A549 (cell line): ENCODE measurements around the gene HNMT. TPM values are rescaled to one million over a fixed set of nuclear protein-coding genes. Genes with fewer than 3 reads are reported as not detected.

Experiments
- ATAC-seq, 2 experiments: fragments of 200-7000 bp in 1 of 2; fragments of >200 bp in 1 of 2; cut with Nextera tagmentation in 1 of 2; cut with Tn5 transposase in 1 of 2; 3 replicates each; pipeline versions ENCODE4 v1.8.0 to v1.9.1; 2018 to 2020; ENCODE audit warnings: mild to moderate bottlenecking in 1 of 2, moderate library complexity in 1 of 2
- CTCF ChIA-PET: fragments of 300-600 bp; sonication (Branson Sonifier 250); formaldehyde crosslinking; extraction: SDS; loops from one replicate; lab custom pipeline; 2021; ENCODE audit warnings: antibody characterized with exemption, inconsistent platforms; lab: Yijun Ruan, JAX
- POLR2A ChIA-PET: fragments of 350-600 bp; formaldehyde crosslinking; extraction: SDS; loops from one replicate; lab custom pipeline; 2021; ENCODE audit warnings: antibody characterized with exemption, inconsistent platforms; lab: Yijun Ruan, JAX
- DNase-seq, 2 experiments: peaks; one replicate each; pipeline versions ENCODE4 v3.0.0 to v3.0.0-alpha.2; 2011 to 2016; ENCODE audit warnings: low read depth in 1 of 2, low spot score in 1 of 2
- FAIRE-seq: peaks from 2 replicates; lab custom pipeline; 2011; peaks lifted over from hg19 to GRCh38; lab: Jason Lieb, UNC
- H3K27ac ChIP-seq, 2 experiments: fragments of >200 bp; sonication (Bioruptor Twin); formaldehyde crosslinking; 3 replicates each; pipeline ENCODE4 v1.5.1; 2016 to 2017
- H3K4me1 ChIP-seq: fragments of >200 bp; sonication (Bioruptor Twin); formaldehyde crosslinking; 3 replicates; pipeline ENCODE4 v1.6.1; 2016
- H3K4me2 ChIP-seq: fragments of >200 bp; sonication (Bioruptor Twin); formaldehyde crosslinking; 3 replicates; pipeline ENCODE4 v1.6.1; 2016
- H3K4me3 ChIP-seq: fragments of >200 bp; sonication (Bioruptor Twin); formaldehyde crosslinking; 3 replicates; pipeline ENCODE4 v1.5.1; 2016
- H3K9me3 ChIP-seq: fragments of >200 bp; sonication (Bioruptor Twin); formaldehyde crosslinking; 3 replicates; pipeline ENCODE4 v1.6.1; 2016
- ATOH8 ChIP-seq: fragments of 250-450 bp; sonication (Bioruptor Pico); IDR thresholded peaks from 2 replicates; pipeline ENCODE4 v1.5.0; 2020; ENCODE audit warnings: low read depth, mild to moderate bottlenecking, moderate library complexity
- BHLHE40 ChIP-seq: IDR thresholded peaks from 2 replicates; pipeline ENCODE4 v1.6.1; 2012; ENCODE audit warnings: low read depth, low read length, inconsistent platforms
- CBX2 ChIP-seq: fragments of 200-600 bp; sonication (generic); IDR thresholded peaks from 2 replicates; pipeline ENCODE4 v1.6.1; 2016; ENCODE audit warnings: low read depth, mild to moderate bottlenecking, borderline replicate concordance
- CHD2 ChIP-seq: fragments of 150-350 bp; IDR thresholded peaks from 2 replicates; pipeline ENCODE4 v1.6.1; 2014; ENCODE audit warnings: low read length; ENCODE audit not compliant: partially characterized antibody
- CHD4 ChIP-seq: fragments of 200-600 bp; sonication (generic); IDR thresholded peaks from 2 replicates; pipeline ENCODE4 v1.6.1; 2016; ENCODE audit warnings: antibody characterized with exemption, mild to moderate bottlenecking, borderline replicate concordance
- E2F6 ChIP-seq: IDR thresholded peaks from 2 replicates; pipeline ENCODE4 v1.6.1; 2012; ENCODE audit warnings: low read depth, borderline replicate concordance
- EHMT2 ChIP-seq: fragments of 200-600 bp; sonication (generic); IDR thresholded peaks from 2 replicates; pipeline ENCODE4 v1.6.1; 2016; ENCODE audit warnings: antibody characterized with exemption, low read depth, mild to moderate bottlenecking, moderate library complexity
- ESRRA ChIP-seq: fragments of 150-350 bp; IDR thresholded peaks from 2 replicates; pipeline ENCODE4 v1.6.1; 2014; ENCODE audit warnings: mild to moderate bottlenecking, low read length, borderline replicate concordance
- GATA3 ChIP-seq: IDR thresholded peaks from 2 replicates; pipeline ENCODE4 v1.6.1; 2012; ENCODE audit warnings: borderline replicate concordance
- HES2 ChIP-seq: fragments of >200 bp; sonication (Bioruptor Twin); formaldehyde crosslinking; IDR thresholded peaks from 2 replicates; pipeline ENCODE4 v1.6.1; 2016
- HOXA7 ChIP-seq: fragments of 250-450 bp; sonication (Bioruptor Pico); IDR thresholded peaks from 2 replicates; pipeline ENCODE4 v1.5.0; 2020; ENCODE audit warnings: mild to moderate bottlenecking, moderate library complexity
- HOXB5 ChIP-seq: fragments of 250-450 bp; sonication (Bioruptor Pico); IDR thresholded peaks from 2 replicates; pipeline ENCODE4 v1.5.0; 2020; ENCODE audit warnings: mild to moderate bottlenecking, moderate library complexity
- MAZ ChIP-seq: fragments of 150-350 bp; IDR thresholded peaks from 2 replicates; pipeline ENCODE4 v1.6.1; 2014; ENCODE audit warnings: antibody characterized with exemption, low read depth, low read length, borderline replicate concordance
- NFE2L2 ChIP-seq: fragments of 150-350 bp; conservative IDR thresholded peaks from 2 replicates; pipeline ENCODE4 v1.6.1; 2014; ENCODE audit warnings: low read length
- POLR2A ChIP-seq: IDR thresholded peaks from 2 replicates; pipeline ENCODE4 v1.6.1; 2012; ENCODE audit warnings: mild to moderate bottlenecking, low read length
- RAD21 ChIP-seq, 2 experiments: fragments of >200 bp in 1 of 2; sonication (Bioruptor Twin) in 1 of 2; formaldehyde crosslinking in 1 of 2; IDR thresholded peaks in 1 of 2; conservative IDR thresholded peaks in 1 of 2; 2 replicates in 1 of 2; 3 replicates in 1 of 2; pipeline ENCODE4 v1.6.1; 2012 to 2018; ENCODE audit warnings: inconsistent platforms in 1 of 2
- RNF2 ChIP-seq: fragments of 200-600 bp; sonication (generic); IDR thresholded peaks from 2 replicates; pipeline ENCODE4 v1.6.1; 2016; ENCODE audit warnings: low read depth, mild to moderate bottlenecking, antibody characterized with exemption, moderate library complexity, borderline replicate concordance
- TFCP2L1 ChIP-seq: fragments of 250-450 bp; sonication (Bioruptor Pico); IDR thresholded peaks from 2 replicates; pipeline ENCODE4 v1.5.0; 2021; ENCODE audit warnings: mild to moderate bottlenecking
- TP53 ChIP-seq: fragments of 250-450 bp; sonication (Bioruptor Pico); IDR thresholded peaks from 2 replicates; pipeline ENCODE4 v1.5.0; 2021; ENCODE audit warnings: mild to moderate bottlenecking, moderate library complexity
- USF2 ChIP-seq: fragments of 450-650 bp; IDR thresholded peaks from 2 replicates; pipeline ENCODE4 v1.6.1; 2014; ENCODE audit warnings: antibody characterized with exemption
- ZFP36 ChIP-seq: fragments of 450-650 bp; IDR thresholded peaks from 2 replicates; pipeline ENCODE4 v1.6.1; 2014; ENCODE audit warnings: borderline replicate concordance; ENCODE audit not compliant: partially characterized antibody
- ZSCAN20 ChIP-seq: fragments of 250-450 bp; sonication (Bioruptor Pico); IDR thresholded peaks from 2 replicates; pipeline ENCODE4 v1.8.0; 2022; ENCODE audit warnings: mild to moderate bottlenecking, moderate library complexity
- polyA plus RNA-seq, 4 experiments: library from polyadenylated mRNA; depleted of rRNA in 3 of 4; stranded (reverse); fragments of >200 nt; fragmentation: RNase III in 1 of 4; extraction: RNeasy Plus Mini Kit Qiagen cat#74134 plus additional on column Dnase treatment in 1 of 4; gene quantifications; 2 replicates in 3 of 4; 3 replicates in 1 of 4; pipeline ENCODE4 v1.2.3, GENCODE V29; 2011 to 2017

The HNMT gene
- polyA plus RNA-seq, 2 of the 4 experiments (the other 2 are of a cell fraction): 1.5 to 5.5 TPM

- ChIA-PET CTCF (interaction anchor here (0.6 kb wide), 1 partner anchor 89 kb away, joined by 3 read pairs; no protein-coding TSS in a partner anchor), POLR2A (no interaction called here)
- H3K4me1 ChIP-seq: no peaks in the 10 kb centered on the region; the same call in 2 of the 3 replicates
- no peak overlapping the region for H3K4me3 ChIP-seq
- no peak overlapping the region for H3K27ac ChIP-seq
- no peak for TF ChIP-seq ESRRA
- no peak for TF ChIP-seq EHMT2
- no peak for TF ChIP-seq GATA3
- no peak for TF ChIP-seq TP53 (CRISPR knock-in tag)
- TF ChIP-seq ZSCAN20 (CRISPR knock-in tag): no peak
- no peak for TF ChIP-seq USF2
- no peak for TF ChIP-seq NFE2L2
- no peak for TF ChIP-seq ATOH8 (CRISPR knock-in tag)
- TF ChIP-seq BHLHE40: no peak
- no peak for TF ChIP-seq POLR2A
- no peak for TF ChIP-seq MAZ
- no peak for TF ChIP-seq RAD21 (conservative IDR thresholded peaks at IDR 0.05 in 1 of 2, IDR thresholded peaks at IDR 0.05 in 1 of 2)
- TF ChIP-seq HOXA7 (CRISPR knock-in tag): no peak
- TF ChIP-seq CHD2: no peak
- TF ChIP-seq CHD4: no peak
- TF ChIP-seq HOXB5 (CRISPR knock-in tag): no peak
- no peak for TF ChIP-seq RNF2
- no peak for TF ChIP-seq TFCP2L1 (CRISPR knock-in tag)
- TF ChIP-seq ZFP36: no peak
- TF ChIP-seq E2F6: no peak
- ATAC-seq (no peak), FAIRE-seq (no peak), DNase-seq (no peak)
- H3K9me3 ChIP-seq: no peaks in the 10 kb centered on the region
- no peak overlapping the region for H3K4me2 ChIP-seq
These were observed 13.5 kb downstream of the HNMT start for GRCh38 chr2:137977790-137978189.

- POLR2A ChIA-PET: no interaction called here
- CTCF ChIA-PET: no interaction called here
- no peaks in the 10 kb centered on the region for H3K9me3 ChIP-seq
- ATAC-seq (no peak), DNase-seq (no peak), FAIRE-seq (no peak)
- H3K4me1 ChIP-seq: peaks cover 11% of the 10 kb centered on the region
- H3K4me2 ChIP-seq: no peak overlapping the region
- no peak overlapping the region for H3K27ac ChIP-seq
- no peak for TF ChIP-seq HOXB5 (CRISPR knock-in tag)
- no peak for TF ChIP-seq RAD21 (conservative IDR thresholded peaks at IDR 0.05 in 1 of 2, IDR thresholded peaks at IDR 0.05 in 1 of 2)
- TF ChIP-seq HES2: no peak
- TF ChIP-seq CBX2: no peak
- no peak for TF ChIP-seq ATOH8 (CRISPR knock-in tag)
- no peak for TF ChIP-seq NFE2L2
- H3K4me3 ChIP-seq: no peak overlapping the region
These were observed 16.2 kb downstream of the HNMT start for GRCh38 chr2:137980459-137980858.
